T-helper 2 cell treated with Interferon-gamma antibody and Interleukin-4, amounts not matched to agents 100 ng/mL and 5 ng/mL, for 36 hours (primary cell): ENCODE measurements around the gene TMEM167A. TPM values are rescaled to one million over a fixed set of nuclear protein-coding genes. Genes with fewer than 3 reads are reported as not detected.
"Not testable (repeated sequence)": the region's sequence is repeated elsewhere in the genome, so short reads cannot be mapped to it uniquely, and the experiment has no call there.

Experiments
- intact Hi-C: fragments of 100-400 bp; cut with micrococcal nuclease; formaldehyde crosslinking; loops from one replicate; pipeline ENCODE4 v1.15.1; 2023
- total RNA-seq: library from RNA; stranded (reverse); gene quantifications from 2 replicates; pipeline ENCODE4 v1.2.3, GENCODE V29; 2022

Gene TMEM167A
- total RNA-seq, 1 donor from 2014 or later = 74.1 TPM

DNA sequence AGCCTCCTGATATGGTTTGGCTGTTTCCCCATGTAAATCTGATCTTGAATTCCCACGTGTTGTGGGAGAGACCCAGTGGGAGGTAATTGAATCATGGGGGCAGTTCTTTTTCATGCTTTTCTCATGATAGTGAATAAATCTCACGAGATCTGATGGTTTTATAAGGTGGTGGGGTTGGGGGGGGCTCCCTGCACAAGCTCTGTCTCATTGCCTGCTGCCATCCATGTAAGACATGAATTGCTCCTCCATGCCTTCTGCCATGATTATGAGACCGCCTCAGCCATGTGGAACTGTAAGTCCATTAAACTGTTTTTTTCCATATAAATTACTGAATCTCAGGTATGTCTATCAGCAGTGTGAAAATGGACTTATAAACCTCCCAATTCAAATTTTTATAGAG is 13.0 kb upstream of the TMEM167A start:
- intact Hi-C loops = no loop called here

DNA sequence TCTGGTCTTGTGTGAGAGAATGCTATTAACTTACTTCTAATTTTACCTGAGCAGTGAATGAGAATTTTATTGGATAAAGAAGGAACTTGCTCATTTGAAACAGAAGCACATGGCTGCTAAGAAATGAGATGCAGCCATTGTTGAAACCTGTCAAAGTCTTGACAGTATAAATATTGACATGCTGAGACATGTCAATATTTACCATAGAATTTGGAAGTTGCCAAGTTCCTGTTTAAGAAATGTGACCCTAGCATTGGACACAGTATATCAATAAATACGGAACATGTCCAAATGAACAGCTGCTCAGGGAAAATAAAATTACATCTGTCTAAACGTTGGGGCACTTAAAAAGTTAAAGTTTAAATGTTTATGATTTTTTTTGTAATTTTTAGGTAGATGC is 7.9 kb upstream of the TMEM167A start:
- intact Hi-C loops = no loop called here

DNA sequence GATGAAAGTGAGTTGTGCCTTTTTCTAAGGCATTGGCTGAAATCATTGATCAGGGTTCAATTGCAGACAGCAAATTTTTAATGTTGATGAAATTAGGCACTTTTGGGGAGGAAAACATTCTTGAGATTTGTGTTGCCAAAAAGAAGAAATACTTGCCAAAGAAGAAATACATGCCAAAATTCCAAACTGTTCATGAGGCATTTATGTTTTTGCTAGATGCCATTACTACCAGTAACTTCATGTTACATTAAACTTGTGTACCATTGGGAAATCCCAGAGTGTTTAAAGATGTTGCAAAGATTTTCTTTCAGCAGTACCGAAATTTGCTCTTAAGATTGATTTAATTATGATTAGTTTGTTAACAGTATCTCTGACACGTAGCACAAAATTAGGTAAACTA is 7.1 kb upstream of the TMEM167A start:
- intact Hi-C loops = no loop called here

DNA sequence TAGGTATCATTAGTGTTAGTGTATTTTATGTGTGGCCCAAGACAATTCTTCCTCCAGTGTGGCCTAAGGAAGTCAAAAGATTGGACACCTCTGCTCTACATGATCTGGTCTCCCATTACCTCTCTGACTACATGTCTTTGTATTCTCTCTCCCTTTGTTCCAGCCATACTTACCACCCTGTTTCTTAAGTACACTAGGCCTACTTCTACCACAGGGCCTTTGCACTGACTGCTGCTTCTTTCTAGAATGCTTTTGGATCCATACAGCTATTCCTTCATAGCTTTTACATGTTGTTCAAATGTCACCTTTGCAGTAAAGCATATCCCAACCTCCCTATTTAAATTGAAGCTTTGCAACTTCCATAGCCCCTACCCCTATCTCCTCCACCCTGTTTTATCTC is 5.6 kb upstream of the TMEM167A start:
- intact Hi-C loops = no loop called here

DNA sequence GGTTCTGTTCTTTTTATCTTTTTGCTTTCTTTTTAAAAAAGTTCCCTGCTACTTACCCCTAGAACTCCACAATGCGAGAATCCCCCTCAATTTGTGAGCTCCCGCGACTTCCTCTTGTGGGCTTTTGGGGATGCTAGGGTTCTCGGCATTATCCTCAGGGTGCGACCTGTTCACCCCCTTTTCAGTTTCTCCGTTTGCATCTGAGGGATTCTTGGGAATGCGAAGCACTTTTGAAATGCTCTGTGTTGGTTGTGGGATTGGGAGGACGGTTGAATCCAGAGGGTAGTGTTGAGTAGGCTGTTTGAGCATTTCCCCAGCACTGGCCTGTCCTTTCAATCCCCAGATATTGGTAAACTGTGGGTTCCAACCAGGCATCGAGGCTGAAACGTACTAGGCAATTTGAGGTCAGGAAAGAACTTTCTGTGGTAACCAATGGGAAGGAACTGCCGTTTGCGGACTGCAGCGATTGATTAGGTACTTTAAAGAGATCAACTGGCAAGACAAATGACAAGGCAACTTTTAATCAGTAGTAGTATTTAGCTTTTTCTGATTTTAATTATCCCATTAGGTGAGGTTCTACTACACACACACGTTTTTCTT is 568 bp upstream of the TMEM167A start:
- intact Hi-C loops = loop anchor here (1.0 to 5.0 kb wide), 6 partner anchors 265 to 1105 kb away; partner anchors contain the start of genes ATG10, RPS23 and VCAN

DNA sequence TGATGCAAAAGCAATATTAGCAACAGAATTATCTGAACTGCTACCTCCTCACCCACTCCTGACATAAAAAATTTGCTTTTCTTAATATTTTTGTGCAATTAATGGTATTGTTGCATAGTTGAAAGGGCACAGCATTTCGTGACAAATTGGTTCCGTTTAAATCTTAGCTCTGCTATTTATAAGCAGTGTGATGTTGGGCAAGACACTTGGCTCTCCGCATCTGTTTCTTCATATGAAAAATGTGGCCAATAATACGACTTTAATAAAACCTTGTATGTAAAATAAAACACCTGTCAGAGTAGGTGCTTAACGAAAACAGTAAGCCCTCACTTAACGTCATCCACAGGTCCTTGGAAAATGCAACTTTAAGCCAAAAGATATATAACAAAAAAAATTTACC is 4.2 kb downstream of the TMEM167A start:
- intact Hi-C loops = no loop called here

DNA sequence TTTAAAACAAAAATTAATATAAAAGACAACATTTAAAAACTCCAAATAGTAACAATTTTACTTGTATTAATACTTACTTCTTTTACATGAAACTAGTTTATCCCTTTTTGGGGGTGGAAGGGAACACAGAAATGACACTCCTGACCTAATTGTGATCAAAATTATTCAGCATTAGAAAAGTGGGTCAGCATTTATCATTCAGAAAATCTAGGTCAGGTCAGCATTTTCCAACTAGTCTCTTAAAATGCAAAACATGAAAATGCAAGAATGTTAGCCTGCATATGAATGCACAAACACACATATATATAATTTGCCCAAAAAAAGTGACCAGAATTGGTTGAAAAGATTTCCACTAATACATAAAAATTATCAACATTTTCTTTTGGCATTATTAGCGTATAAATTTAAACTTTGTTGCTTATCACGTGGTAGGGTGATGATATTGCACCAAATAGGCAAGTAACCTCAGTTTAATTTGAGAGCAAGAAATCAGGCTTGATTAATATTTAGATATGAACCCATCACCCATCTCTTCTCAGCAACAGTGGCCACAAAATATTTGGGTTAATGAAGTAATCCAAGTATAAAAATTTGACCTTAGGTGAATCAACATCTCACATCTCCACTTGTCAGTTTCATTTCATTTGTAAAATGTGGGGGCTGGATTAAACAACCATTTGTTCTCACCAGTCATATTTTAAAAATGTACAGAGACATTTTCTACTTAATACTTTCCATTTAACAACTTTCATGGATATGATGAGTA is 5.7 kb downstream of the TMEM167A start:
- intact Hi-C loops = no loop called here

DNA sequence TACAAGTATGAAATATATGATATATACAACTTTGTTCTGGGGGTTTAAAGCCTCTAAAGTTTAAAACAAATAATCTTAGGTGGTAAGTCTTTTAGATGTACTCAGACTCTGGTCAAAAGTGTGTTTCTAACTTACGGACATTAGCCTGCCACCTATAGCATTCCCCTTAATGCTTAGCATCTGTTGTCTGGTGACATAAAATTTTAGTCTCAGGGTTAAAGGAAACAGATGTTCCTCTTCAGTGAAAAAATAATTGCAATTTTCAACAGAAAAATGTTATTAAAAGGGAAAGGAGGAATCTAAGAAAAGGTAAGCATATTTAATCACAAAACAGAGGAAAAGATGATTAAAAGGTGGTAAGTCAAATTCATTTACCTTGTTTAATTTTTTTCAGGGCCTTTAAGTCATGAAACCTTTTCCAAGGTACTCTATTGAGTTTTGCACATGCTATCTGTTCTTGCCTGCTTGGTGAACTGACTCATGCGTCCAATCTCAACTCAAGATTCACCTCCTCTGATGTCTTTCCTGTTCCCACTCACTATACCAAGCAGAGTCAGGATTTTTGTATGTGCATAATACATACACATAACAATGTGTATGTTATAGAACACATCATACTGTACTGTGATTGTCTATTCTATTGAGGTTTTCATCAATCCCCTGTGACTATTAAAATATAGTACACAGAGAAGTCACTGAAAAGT is 7.9 kb downstream of the TMEM167A start:
- intact Hi-C loops = no loop called here

DNA sequence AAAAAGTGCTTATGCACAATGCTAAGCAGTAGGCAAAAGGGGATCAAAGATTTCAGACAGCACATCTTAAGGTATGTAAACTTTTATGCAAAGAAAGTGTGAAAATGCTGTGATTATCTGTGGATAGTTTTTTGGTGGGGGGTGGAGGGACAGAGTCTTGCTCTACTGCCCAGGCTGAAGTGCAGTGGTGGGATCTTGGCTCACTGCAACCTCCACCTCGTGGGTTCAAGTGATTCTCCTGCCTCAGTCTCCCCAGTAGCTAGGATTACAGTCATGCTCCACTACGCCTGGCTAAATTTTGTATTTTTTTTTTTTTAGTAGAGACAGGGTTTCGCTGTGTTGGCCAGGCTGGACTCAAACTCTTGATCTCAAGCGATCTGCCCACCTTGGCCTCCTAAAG is 9.8 kb downstream of the TMEM167A start:
- intact Hi-C loops = not testable (repeated sequence)

DNA sequence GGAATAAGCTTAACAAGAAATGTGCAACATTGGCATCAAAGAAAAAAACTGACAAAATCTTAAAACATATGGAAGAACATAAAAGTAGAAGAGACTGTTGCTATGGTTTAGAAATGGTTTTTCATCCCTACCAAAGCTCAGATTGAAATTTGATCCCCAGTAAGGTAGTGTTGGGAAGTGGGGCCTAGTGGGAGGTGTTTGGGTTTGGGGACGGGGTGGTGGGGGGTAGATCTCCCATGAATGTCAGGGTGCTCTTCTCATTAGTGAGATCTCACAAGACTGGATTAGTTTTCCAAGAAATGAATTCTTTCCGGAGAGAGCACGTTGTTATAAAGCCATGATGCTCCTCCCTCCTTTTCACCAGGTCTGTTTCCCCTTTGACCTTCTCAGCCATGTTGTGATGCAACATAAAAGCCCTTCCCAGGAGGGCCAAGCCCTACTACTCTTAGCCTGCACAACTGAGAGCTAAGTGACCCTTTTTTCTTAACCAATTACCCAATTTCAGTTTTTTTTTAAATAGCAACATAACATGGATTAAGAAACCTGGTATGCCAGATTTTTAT is 10.6 kb downstream of the TMEM167A start:
- intact Hi-C loops = no loop called here

DNA sequence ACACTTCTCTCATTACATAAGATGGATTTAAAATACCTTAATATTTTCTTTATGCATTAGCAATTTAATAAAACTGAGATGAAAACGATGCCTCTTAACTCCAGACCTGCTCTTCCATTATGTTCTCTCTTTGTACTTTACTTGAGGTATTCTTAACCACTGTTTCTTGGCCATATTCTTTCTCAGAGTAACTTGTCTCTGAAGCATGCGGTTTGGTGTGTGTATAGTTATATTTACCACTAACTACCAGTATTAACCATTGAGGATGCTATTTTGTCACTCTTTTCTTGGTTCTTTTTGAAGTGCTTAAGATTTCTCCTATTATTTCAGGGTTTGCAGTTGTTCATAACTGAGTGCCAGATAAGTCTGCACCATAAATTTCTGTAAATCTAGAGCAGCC is 17.9 kb downstream of the TMEM167A start:
- intact Hi-C loops = no loop called here

DNA sequence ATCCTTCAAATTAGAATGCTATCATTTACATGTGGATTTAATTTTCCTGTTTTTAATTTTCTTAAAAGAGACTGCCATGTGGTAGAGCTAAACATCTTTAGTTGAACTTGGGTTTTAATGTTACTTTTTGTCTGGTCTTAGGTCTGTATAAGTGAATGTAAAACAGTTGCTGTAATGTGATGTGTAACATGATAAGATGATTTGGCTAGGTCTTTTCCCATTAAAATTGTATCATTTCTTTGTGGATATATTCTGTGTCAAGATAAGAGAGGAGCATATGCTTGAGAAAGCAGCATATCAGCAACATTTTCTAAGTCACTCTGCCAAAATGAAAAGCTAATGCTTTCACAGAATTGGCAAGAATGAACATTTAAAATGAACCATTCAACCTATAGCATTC is 18.5 kb downstream of the TMEM167A start:
- intact Hi-C loops = no loop called here

DNA sequence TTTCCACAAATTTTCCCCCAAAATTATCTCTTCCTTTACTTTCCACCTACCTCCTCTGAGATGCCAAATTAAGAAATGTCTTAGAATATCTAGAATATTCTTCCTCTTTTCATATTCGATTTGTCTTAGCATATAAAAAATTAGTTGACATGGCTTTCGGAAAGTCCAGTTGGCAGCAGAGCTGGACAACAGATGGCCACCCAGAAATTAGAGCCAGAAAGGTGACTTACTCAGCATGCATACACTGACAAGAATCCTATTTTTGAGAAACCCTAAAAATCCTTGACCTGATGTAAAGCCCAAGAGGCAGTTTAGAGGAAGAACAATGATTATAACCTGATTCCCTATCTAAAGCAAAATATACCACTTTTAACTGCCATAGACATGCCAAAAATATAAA is 22.0 kb downstream of the TMEM167A start:
- intact Hi-C loops = no loop called here

DNA sequence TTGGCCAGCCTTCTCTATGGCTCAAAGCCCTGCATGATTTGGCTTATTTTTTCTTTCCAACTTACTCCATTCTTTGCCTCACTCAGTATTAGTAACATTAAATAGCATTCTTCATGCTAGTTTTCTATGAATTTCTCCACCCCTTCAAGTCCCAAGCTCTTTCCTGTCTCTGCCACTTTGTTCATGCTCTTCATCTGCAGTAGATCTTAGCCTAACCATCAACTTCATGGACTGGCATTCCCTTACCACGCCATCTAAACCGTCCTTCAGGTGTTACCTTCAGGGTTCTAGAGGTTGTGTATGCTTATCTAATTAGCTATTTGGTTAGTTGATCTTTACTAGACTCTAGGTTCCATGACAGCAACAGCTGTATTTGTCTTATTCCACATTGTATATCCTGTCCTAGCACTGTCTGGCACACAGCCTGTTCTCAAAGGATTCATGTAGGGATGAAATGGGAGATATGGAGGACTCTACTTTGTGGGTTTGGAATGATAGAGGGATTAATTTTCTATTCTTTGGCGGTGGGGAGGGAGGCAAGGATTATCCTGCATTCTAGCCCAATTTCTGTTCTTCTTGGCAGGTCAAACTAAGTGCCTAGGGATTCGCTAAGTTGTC is 26.4 kb downstream of the TMEM167A start:
- intact Hi-C loops = no loop called here

DNA sequence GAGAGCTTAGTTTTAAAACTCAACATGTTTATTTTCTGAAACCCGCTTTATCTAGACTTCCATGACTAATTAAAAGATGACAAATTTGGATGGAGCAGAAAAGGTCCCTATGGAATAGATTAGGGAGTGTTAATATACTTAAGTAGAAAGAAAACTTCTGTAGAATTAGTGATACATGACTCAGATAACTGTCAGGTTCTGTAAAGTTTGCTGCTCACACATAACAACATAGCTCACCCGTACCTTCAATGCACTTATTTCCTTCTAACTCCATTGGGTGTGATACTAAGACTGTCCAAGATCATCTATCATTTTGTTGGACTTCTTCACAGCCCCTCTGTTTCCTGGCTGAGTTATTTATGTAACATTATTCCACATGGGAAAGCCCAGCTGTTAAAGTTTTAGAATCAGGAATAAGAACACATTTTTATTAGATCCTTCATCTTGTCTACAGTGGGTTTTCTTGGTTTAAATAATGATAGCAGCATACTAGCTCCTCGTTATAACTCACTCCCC is 27.8 kb downstream of the TMEM167A start:
- intact Hi-C loops = no loop called here

DNA sequence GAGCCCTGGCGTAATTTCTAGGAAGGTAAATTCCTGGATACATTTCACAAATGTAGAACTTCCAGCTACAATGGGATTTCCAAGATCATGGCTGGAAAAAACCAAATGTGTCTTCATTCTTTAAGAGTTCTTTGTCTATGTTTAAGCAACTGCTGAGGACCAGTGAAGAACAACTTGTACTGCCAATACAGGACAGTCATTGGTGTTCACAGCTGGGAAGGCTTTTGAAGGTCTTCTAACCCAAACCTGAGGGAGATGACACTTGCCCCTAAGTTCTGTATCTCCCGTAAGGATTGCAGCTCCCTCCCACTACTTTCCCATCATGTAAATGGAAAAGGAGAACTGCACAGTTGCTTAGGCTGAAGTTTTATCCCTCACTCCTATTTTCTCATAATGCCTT is 28.4 kb downstream of the TMEM167A start:
- intact Hi-C loops = no loop called here

DNA sequence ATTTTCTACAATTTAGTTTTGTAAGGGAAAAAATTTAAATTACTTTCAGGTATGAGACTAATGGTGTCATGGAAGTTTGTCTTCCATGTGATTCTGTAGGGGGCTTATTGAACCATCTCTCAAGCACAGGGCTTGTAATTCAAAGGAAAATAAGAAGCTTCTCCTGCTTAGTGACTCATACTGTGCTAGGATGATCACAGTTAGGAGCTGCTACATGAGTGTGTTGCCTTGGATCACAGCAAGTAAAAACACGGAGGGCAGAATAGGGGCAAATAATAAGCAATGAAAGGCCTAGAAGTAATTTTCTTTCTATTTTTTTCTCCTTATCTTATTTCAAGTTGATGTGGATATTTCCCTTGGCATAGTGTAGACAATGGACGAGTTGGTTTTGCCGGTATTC is 28.9 kb downstream of the TMEM167A start:
- intact Hi-C loops = no loop called here

DNA sequence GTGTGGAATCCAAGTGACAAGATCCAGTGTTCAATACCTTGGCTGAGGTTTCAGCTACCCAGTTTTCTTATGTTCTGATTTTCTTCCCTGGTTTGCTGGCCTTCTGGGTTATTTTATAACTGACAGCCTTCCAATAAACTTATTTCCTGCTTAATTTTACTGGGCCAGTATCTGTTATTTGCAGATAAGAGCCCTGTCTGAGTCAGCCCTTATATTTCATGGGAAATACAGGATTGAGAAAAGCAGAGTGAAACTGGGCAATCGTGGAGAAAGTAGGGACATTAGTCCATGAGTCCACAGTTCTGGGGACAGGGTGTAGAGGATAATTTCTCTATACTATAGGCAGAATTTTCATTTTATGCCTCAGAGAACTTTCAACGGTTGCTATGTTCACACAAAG is 32.3 kb downstream of the TMEM167A start:
- intact Hi-C loops = no loop called here

DNA sequence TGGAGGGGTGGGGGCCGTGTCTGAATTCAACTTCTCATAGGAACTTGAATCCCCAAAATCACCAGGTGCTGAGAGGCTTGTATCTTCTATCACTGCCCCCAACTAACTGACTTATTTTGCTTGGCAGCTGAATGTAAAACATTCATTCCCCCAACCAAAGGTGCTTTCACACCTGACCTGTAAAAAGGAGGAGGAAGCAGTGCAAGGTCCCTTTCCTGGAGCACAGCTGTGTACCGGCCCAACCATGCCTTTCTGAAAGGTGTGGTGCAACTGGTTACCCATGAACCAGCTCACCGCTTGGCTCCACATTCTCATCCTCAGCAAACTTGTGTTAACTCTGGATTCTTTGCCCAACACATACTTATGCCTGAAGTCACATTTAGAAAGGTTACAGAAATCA is 34.7 kb downstream of the TMEM167A start:
- intact Hi-C loops = no loop called here

DNA sequence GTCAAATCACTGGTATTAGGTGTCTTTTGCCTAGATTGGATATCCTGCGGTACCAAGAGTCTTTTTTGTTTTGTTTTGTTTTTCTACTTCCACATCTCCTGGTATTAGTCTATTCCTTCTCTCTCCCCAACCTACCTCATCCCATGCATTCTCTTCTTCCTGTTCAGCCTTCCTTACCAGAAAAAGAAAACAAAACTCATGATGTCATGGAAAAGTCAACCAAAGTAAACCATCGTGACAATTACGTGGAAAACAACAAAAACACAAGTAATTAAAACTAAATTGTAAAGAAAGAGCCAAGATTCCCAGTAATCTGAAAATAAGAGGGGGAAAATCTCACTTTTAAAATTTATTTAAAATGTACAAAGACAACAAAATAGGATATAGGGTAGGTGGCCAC is 38.3 kb downstream of the TMEM167A start:
- intact Hi-C loops = no loop called here

DNA sequence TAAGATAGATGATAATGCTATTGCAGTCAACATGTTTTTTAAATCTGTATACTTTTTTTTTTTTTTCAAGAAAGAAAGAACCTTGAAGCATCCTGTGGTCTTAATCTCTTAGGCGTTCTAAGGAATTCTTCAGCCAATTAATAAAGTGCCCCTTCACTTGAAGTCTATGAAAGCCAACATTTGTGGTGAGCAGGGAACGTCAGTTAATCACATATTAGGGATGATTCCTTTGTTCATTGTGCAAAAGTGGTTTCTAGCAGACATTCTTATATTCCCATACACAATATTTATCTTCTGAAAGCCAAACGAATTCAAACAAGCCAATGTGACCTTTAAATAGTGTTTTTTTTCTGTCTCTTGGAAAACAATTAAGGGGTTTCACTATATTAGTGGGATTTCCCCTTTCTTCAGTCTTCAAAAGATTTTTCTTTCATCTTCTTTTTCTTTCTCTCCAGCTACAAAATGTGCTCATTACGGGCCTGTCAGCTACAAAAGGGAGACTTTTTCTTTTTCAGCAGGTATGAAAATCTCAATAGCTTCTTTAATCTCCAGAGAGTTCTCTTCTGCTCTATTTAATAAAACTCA is 40.1 kb downstream of the TMEM167A start:
- intact Hi-C loops = no loop called here
